Smooth muscle cell (in vitro differentiated cells): Measurements from ENCODE around the gene PNN. TPM values are rescaled to one million over a fixed set of nuclear protein-coding genes. Genes with fewer than 3 reads are reported as not detected.
"Not testable (repeated sequence)": the region's sequence is repeated elsewhere in the genome, so short reads cannot be mapped to it uniquely, and the experiment has no call there.

Experiments used
- DNase-seq: peaks from one replicate; lab custom pipeline; 2025; ENCODE audit not compliant: unreplicated experiment; lab: John Stamatoyannopoulos, UW
- H2AFZ ChIP-seq: fragments of 200-600 bp; sonication (generic); 2 replicates; pipeline ENCODE4 v1.6.0; 2016; ENCODE audit warnings: antibody characterized with exemption, low read depth, mild to moderate bottlenecking
- H3F3A ChIP-seq: fragments of 200-600 bp; sonication (generic); 2 replicates; pipeline ENCODE4 v1.6.0; 2017; ENCODE audit warnings: antibody characterized with exemption, low read depth
- H3K27ac ChIP-seq: fragments of 200-600 bp; sonication (generic); 2 replicates; pipeline ENCODE4 v1.5.1; 2016; ENCODE audit warnings: low read depth, mild to moderate bottlenecking
- H3K27me3 ChIP-seq: fragments of 200-600 bp; sonication (generic); 2 replicates; pipeline ENCODE4 v1.6.1; 2016; ENCODE audit warnings: low read depth, mild to moderate bottlenecking
- H3K36me3 ChIP-seq: fragments of 200-600 bp; sonication (generic); 2 replicates; pipeline ENCODE4 v1.5.1; 2016; ENCODE audit warnings: low read depth
- H3K4me1 ChIP-seq: fragments of 200-600 bp; sonication (generic); 2 replicates; pipeline ENCODE4 v1.5.1; 2016; ENCODE audit warnings: low read depth
- H3K4me2 ChIP-seq: fragments of 200-600 bp; sonication (generic); 2 replicates; pipeline ENCODE4 v1.6.0; 2016; ENCODE audit warnings: mild to moderate bottlenecking
- H3K4me3 ChIP-seq: fragments of 200-600 bp; sonication (generic); 2 replicates; pipeline ENCODE4 v1.5.1; 2016; ENCODE audit warnings: mild to moderate bottlenecking
- H3K79me2 ChIP-seq: fragments of 200-600 bp; sonication (generic); 2 replicates; pipeline ENCODE4 v1.6.0; 2016; ENCODE audit warnings: low read depth, mild to moderate bottlenecking
- H3K9ac ChIP-seq: fragments of 200-600 bp; sonication (generic); 2 replicates; pipeline ENCODE4 v1.6.0; 2016; ENCODE audit warnings: low read depth
- H3K9me3 ChIP-seq: fragments of 200-600 bp; sonication (generic); replicated peaks from 2 replicates; pipeline ENCODE4 v1.5.1; 2016; ENCODE audit warnings: low read depth
- H4K20me1 ChIP-seq: fragments of 200-600 bp; sonication (generic); 2 replicates; pipeline ENCODE4 v1.6.0; 2016; ENCODE audit warnings: low read depth
- CTCF ChIP-seq: fragments of 200-600 bp; sonication (generic); IDR thresholded peaks from 2 replicates; pipeline ENCODE4 v1.5.1; 2017; ENCODE audit warnings: borderline replicate concordance, mild to moderate bottlenecking, antibody characterized with exemption; ENCODE audit not compliant: insufficient read depth, poor library complexity, severe bottlenecking
- WGBS: methylation state at CpG from one replicate; pipeline ENCODE4 v1.1.7; 2016; ENCODE audit warnings: low lambda C conversion rate; 5-methylcytosine and 5-hydroxymethylcytosine counted together
- polyA plus RNA-seq: library from polyadenylated mRNA; unstranded; fragments of >200 nt; fragmentation: Nextera tagmentation; extraction: Ambion mirVana; gene quantifications from 2 replicates; pipeline ENCODE4 v1.2.1, GENCODE V29; 2016
- total RNA-seq: library from RNA; depleted of rRNA; stranded (reverse); fragments of >200 nt; gene quantifications from 2 replicates; pipeline ENCODE4 v1.2.3, GENCODE V29; 2014

The PNN gene
- total and polyA plus RNA-seq, 2 experiments from 2014 or later: 26.0 to 30.7 TPM

DNA sequence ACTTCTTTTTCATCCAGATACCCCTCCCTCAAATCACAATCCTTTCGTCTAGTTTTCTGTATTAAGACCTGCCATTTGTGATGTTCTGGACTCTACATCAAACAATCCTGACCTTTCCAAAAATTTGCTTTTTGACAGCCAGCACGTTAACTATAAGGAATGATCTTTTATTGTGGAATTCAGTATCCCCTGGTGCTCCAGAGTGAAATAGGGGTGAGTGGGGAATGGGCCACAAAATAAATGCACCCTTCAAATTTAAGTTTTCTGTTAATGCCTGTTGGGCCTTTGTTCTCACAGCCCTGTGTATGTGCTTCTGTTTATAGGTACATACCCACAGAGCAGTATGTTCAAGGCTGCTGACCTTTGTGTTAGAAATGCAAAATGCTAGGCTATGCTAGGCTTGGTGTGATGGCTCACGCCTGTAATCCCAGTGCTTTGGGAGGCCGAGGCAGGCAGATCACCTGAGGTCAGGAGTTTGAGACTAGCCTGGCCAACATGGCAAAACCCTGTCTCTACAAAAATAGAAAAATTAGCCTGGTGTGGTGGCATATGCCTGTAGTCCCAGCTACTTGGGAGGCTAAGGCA lies 12.0 kb downstream of the PNN start:
- Histone ChIP-seq H3K4me2 (no peak overlapping the region), H3F3A (peaks cover 20% of the 10 kb centered on the region), H3K36me3 (peaks cover 13% of the 10 kb centered on the region), H3K9me3 (no peaks in the 10 kb centered on the region), H3K4me1 (peaks cover 7% of the 10 kb centered on the region), H4K20me1 (peaks cover 16% of the 10 kb centered on the region), H2AFZ (no peak overlapping the region), H3K27me3 (no peaks in the 10 kb centered on the region), H3K27ac (no peak overlapping the region), H3K4me3 (no peak overlapping the region), H3K9ac (no peak overlapping the region), H3K79me2 (no peaks in the 10 kb centered on the region)
- DNase-seq: no peak
- WGBS: 86% methylated on average over 4 of the region's 4 CpGs
- no peak for TF ChIP-seq CTCF

- 68% methylated on average over 5 of the region's 5 CpGs for WGBS
- no peak overlapping the region for H2AFZ ChIP-seq
- no peak overlapping the region for H3K9ac ChIP-seq
- DNase-seq: no peak
- no peak overlapping the region for H3K4me2 ChIP-seq
- H3K27ac ChIP-seq: no peak overlapping the region
- no peak for TF ChIP-seq CTCF
- H4K20me1 ChIP-seq: no peaks in the 10 kb centered on the region
- H3K4me1 ChIP-seq: peaks cover 6% of the 10 kb centered on the region
- no peak overlapping the region for H3K4me3 ChIP-seq
- H3K79me2 ChIP-seq: no peaks in the 10 kb centered on the region
- no peaks in the 10 kb centered on the region for H3F3A ChIP-seq
- H3K9me3 ChIP-seq: no peaks in the 10 kb centered on the region
- no peaks in the 10 kb centered on the region for H3K27me3 ChIP-seq
- H3K36me3 ChIP-seq: no peaks in the 10 kb centered on the region
Measured at GRCh38 chr14:39203659-39204606, 28.9 kb downstream of the PNN start.

DNA sequence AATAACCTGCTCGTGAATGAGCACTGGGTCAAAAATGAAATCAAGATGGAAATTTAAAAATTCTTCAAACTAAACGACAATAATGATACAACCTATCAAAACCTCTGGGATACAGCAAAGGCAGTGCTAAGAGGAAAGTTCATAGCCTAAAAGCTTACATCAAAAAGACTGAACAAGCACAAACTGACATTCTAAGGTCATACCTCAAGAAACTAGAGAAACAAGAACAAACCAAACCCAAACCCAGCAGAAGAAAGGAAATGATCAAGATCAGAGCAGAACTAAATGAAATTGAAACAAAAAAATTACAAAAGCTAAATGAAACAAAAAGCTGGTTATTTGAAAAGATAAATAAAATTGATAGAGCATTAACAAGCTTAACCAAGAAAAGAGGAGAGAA lies 32.4 kb downstream of the PNN start:
- not testable (repeated sequence) for H3K4me2 ChIP-seq, H3K9me3 ChIP-seq, H3K27ac ChIP-seq, H3K36me3 ChIP-seq, DNase-seq, H3K4me1 ChIP-seq, H3K9ac ChIP-seq, H3K27me3 ChIP-seq, H4K20me1 ChIP-seq, H3K4me3 ChIP-seq, H2AFZ ChIP-seq, H3K79me2 ChIP-seq, H3F3A ChIP-seq
- 92% methylated on average over 2 of the region's 2 CpGs for WGBS

DNA sequence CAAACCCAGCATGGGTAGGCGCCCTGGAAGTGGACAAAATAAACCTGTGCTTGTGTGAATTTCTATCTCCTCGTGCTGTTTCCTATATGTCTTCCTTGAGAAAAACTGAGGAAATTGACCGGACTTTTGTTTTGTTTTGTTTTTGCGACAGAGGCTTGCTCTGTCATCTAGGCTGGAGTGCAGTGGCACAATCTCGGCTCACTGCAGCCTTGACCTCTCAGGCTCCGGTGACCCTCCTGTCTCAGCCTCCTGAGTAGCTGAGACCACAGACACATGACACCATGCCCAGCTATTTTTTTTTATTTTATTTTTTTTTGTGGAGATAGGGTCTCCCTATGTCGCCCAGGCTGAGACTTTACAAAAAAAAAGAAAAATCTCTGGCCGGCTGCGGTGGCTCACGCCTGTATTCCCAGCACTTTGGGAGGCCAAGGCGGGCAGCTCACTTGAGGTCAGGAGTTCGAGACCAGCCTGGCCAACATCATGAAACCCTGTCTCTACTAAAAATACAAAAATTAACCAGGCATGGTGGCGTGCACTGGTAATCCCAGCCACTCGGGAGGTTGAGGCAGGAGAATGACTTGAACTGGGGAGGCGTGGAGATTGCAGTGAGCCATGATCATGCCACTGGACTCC lies 36.2 kb downstream of the PNN start:
- Histone ChIP-seq H3K4me1 (no peaks in the 10 kb centered on the region), H3K4me2 (no peak overlapping the region), H3K9me3 (no peaks in the 10 kb centered on the region), H3K27ac (no peak overlapping the region), H3F3A (no peaks in the 10 kb centered on the region), H3K36me3 (no peaks in the 10 kb centered on the region), H3K27me3 (no peaks in the 10 kb centered on the region), H3K4me3 (no peak overlapping the region), H4K20me1 (no peaks in the 10 kb centered on the region), H3K79me2 (no peaks in the 10 kb centered on the region), H3K9ac (no peak overlapping the region), H2AFZ (no peak overlapping the region)
- WGBS: 93% methylated on average over 15 of the region's 15 CpGs
- no peak for TF ChIP-seq CTCF
- DNase-seq: no peak
